Measurements from ENCODE around the gene HOXB8.

The HOXB8 gene

DNA sequence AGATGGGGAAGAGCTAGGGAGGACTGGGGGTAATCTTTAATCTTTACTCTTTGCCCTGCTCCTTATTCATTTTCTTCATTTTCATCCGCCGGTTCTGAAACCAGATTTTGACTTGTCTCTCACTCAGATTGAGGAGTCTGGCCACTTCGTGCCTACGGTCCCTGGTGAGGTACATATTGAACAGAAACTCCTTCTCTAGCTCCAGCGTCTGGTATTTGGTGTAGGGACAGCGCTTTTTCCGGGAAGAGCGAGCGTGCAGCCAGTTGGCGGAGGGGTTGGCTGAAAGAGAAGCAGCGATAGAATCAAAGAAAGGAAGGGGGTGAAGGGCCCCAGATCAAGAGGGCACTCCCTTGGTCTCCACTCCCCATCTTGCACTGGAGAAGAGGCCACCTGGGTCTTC is 7.8 kb upstream of the HOXB8 start:
- DNase-seq (ENCODE audit: low read depth): no peak
- H3K4me3 ChIP-seq (ENCODE audit: control insufficient read depth, low read depth, low read length): no peak overlapping the region
- TF ChIP-seq, protein P1, sequence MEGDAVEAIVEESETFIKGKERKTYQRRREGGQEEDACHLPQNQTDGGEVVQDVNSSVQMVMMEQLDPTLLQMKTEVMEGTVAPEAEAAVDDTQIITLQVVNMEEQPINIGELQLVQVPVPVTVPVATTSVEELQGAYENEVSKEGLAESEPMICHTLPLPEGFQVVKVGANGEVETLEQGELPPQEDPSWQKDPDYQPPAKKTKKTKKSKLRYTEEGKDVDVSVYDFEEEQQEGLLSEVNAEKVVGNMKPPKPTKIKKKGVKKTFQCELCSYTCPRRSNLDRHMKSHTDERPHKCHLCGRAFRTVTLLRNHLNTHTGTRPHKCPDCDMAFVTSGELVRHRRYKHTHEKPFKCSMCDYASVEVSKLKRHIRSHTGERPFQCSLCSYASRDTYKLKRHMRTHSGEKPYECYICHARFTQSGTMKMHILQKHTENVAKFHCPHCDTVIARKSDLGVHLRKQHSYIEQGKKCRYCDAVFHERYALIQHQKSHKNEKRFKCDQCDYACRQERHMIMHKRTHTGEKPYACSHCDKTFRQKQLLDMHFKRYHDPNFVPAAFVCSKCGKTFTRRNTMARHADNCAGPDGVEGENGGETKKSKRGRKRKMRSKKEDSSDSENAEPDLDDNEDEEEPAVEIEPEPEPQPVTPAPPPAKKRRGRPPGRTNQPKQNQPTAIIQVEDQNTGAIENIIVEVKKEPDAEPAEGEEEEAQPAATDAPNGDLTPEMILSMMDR (conservative IDR thresholded peaks at IDR 0.05; ENCODE audit: control insufficient read depth, insufficient read depth, low read depth, low read length): no peak

DNA sequence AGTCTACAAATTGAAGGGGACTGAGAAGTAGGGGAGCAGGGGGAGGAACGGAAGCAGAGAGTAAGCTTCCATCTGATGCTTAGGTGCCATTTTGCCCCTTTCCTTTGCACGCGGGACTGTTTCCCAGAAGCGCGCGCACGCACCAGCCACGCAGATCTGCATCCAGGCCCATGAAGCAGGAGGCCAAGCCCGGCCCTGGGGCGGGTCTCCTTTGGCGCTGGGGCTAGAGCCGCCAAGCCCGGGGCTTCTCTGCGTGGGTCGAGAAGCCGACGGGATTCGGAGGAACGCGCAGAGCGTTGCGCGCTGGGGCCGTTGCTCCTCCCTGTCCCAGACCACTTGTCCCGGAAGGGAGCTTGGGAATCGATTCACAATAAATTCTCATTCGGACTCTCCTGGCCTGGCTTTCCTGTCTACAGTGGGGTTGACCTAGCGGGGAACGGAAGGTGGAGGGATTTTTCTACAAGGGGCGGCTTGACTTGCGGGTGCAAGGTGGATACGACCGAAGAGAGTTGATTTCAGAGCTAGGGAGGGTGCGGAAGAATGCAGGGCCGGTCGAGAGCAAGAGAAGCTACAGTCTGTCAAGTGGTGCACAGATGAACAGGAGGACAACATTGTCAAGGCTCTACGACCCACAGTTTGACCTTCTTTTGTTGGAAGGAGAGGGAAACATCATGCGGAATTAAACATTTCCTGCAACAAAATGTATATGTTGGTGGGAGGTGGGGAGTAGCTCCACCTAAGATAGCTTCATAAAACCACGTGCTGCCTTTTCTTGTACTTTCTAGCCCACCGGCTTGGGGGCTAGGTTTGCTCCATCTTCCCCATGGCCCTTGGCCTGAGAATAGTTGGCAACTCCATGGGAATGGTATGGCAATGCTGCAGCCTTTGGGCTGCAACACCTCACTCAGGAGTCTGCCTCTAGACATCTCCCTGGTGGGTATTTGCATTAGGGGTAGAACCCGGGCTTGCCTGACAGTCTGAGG is 6.6 kb upstream of the HOXB8 start:
- no peak overlapping the region for H3K4me3 ChIP-seq (ENCODE audit: control insufficient read depth, low read depth, low read length)
- no peak for DNase-seq (ENCODE audit: low read depth)
- TF ChIP-seq, protein P1 (conservative IDR thresholded peaks at IDR 0.05; ENCODE audit: control insufficient read depth, insufficient read depth, low read depth, low read length): no peak

DNA sequence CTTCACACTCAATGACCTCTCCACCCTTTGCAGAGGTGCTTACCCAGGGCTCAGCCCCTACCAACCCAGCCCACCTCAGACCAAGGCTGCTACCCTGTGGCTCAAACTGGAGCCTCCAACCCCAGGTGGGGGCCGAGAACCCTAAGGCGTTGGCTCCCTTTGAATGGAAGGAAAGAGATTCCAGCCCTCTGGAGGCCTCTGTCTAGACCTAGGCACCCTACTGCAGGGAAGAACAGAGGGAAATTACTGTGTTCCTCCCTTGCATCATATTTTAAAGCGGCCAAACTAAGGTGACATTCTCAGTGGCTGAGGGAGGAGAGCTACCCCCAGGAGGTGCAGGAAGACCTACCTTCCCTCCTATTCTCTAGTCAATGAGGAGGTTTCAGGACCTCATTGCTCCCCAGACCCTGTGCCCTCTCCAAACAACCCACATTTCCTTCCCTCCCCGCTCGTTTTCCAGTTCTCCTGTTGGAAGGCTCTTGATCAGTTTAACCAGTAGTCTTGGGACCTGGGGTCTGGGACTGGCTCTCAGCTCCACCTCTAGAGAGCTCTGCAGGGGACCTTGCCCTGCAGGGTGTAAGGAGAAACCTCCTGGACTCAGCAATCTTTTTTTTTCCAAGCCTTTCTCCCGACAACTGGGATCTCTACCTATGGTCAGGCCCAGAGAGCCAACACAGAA is 5.5 kb upstream of the HOXB8 start:
- TF ChIP-seq, protein P1 (conservative IDR thresholded peaks at IDR 0.05; ENCODE audit: control insufficient read depth, insufficient read depth, low read depth, low read length): no peak
- H3K4me3 ChIP-seq (ENCODE audit: control insufficient read depth, low read depth, low read length): no peak overlapping the region
- no peak for DNase-seq (ENCODE audit: low read depth)

DNA sequence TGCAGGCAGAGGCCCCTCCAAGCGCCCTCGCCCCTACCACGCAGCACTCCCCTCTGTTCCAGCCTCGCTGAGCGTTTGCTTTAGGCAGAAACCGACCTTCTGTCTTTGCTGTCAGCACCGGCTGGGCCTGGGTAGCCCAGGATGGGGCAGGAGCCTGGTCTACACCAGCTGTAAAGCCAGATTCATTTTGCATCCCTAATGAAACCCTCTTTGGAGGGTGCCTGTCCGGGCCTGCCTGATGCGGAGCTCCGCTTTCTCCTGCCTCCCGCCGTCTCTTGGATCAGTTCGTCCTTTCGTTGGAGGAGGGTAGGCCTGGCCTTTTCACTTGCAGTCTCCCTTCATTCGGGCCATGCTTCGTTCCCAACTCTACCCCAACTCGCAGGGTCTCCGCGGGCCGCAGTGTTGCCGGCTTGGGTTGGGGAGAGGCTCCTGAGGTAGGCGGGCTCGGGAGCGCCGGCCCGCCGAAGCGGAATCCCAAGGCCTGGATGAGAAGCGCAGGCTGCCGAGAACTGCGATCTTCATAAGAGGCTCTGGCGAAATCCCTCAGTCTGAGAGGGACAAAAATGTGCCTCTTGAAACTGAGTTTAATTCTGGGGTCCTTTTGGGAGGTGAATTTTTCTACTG is 4.8 kb upstream of the HOXB8 start:
- no peak overlapping the region for H3K4me3 ChIP-seq (ENCODE audit: control insufficient read depth, low read depth, low read length)
- DNase-seq (ENCODE audit: low read depth): no peak

DNA sequence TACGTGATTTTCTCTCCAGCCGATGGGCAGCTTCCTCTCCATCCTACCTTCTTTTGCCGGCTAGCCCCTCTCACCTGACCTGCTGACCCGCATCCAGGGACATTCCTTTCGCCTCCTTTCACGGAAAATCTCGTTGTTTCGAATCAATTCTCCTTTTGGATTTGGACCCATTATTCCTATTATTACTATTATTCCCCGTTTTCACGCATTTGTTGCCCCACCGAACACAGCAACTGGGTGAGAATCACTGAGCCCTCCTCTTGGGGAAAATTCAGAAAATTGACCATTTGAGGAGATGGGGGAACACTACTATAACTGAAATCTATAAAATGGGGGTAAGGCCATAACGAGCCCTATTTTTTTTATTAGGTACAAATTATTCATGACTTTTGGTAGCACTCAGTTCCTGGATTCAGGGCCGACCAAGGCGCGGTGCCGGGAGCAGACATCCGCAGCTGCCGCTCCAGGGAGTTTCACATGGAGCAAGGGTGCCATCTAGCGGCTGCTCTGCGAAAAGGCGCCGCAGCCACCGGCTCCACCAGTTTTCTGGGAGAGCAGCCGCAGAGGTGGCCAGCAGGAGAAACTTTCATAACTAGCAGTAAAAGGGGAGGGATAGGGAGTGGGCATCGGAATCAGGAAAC is 3.3 kb upstream of the HOXB8 start:
- H3K4me3 ChIP-seq (ENCODE audit: control insufficient read depth, low read depth, low read length): no peak overlapping the region
- TF ChIP-seq, protein P1 (conservative IDR thresholded peaks at IDR 0.05; ENCODE audit: control insufficient read depth, insufficient read depth, low read depth, low read length): peak; percentile 91
- peak; percentile 78 for DNase-seq (ENCODE audit: low read depth)

More for the DNA sequence above, 4.8 kb upstream of the HOXB8 start:
- TF ChIP-seq, protein P1 (conservative IDR thresholded peaks at IDR 0.05; ENCODE audit: control insufficient read depth, insufficient read depth, low read depth, low read length): no peak

Data from fibroblast of mammary gland (primary cell).